Activated CD8-positive, alpha-beta memory T cell treated with anti-CD3 and anti-CD28 coated beads, Interleukin-2, amount 10 ng/mL, durations not matched to agents 7 days and 5 days (primary cell): ENCODE data around the gene PPP1R18. TPM values are rescaled to one million over a fixed set of nuclear protein-coding genes. Genes with fewer than 3 reads are reported as not detected.

Experiments used
- ATAC-seq: fragments of 150-1000 bp; cut with Tn5 transposase; one replicate; pipeline ENCODE4 v1.10.0; 2021; ENCODE audit warnings: moderate library complexity
- CTCF ChIA-PET: fragments of 350-600 bp; sonication (Branson Sonifier 250); formaldehyde crosslinking; loops from one replicate; lab custom pipeline; 2021; ENCODE audit warnings: antibody characterized with exemption; lab: Charles Lee
- DNase-seq: peaks from one replicate; pipeline ENCODE4 v3.0.0-alpha.2; 2020
- H3K27ac Mint-ChIP-seq: one replicate; pipeline ENCODE4 v1.8.0; 2021; ENCODE audit warnings: mild to moderate bottlenecking, mixed read lengths
- H3K27me3 Mint-ChIP-seq: one replicate; pipeline ENCODE4 v1.8.0; 2021; ENCODE audit warnings: mixed read lengths
- H3K36me3 Mint-ChIP-seq: one replicate; pipeline ENCODE4 v1.8.0; 2021; ENCODE audit warnings: mild to moderate bottlenecking, mixed read lengths
- H3K4me1 Mint-ChIP-seq: one replicate; pipeline ENCODE4 v1.8.0; 2021; ENCODE audit warnings: mixed read lengths
- H3K4me3 Mint-ChIP-seq: one replicate; pipeline ENCODE4 v1.8.0; 2021; ENCODE audit warnings: mild to moderate bottlenecking, moderate library complexity, mixed read lengths
- H3K9me3 Mint-ChIP-seq: one replicate; pipeline ENCODE4 v1.8.0; 2022; ENCODE audit warnings: low read depth, mixed read lengths
- total RNA-seq, 2 experiments: library from RNA; stranded (reverse); gene quantifications; one replicate each; pipeline ENCODE4 v1.2.3, GENCODE V29; 2021

Gene PPP1R18
- total RNA-seq, 2 experiments from 2014 or later: 257 to 293 TPM

DNA sequence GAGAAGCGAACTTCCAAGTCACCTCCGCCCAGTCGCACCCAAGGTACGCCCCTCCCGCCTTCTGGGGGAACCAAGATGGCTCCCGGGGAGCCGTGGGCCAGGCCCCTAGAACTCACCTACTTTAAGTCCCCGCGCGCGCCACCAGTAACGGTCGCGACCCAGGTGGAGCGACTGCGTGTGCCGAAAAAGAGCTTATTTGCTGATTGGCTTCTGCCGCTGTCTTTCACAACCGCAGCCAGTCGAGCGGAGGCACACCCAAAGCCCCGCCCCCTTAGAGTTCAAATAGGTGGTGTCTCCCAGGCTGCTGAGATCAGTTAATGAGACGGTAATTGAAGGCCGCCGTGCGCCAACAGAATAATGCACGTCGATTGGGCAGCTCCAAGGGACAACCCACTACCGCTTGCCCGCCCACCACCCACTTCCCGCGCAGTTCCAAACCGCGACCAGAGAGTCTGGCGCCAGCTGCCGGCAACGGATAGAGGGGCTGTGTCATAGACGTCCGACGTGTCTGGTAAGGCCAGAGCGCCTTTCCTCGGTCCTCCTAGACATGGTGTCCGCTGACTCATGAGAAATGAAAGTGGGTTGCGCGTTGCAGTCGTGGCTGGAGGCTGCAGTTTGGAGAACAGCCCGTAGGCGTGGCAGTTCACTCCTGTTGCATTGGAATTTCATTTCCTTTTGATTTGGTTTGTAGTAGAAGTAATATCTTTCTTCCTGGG is 30.8 kb upstream of the PPP1R18 start, which contains the start of gene MDC1:
Gene MDC1, minus strand, starts transcription at position 153 of the 716 bp plus-strand sequence. CDS start 2,106 bp downstream, outside the sequence.
- Mint-ChIP-seq H3K4me1 (peaks cover 51% of the 10 kb centered on the region), H3K27me3 (no peaks in the 10 kb centered on the region), H3K4me3 (peak within 1 kb of the TSS; percentile 99), H3K27ac (peak within 1 kb of the TSS; percentile 100), H3K9me3 (no peaks in the 10 kb centered on the region), H3K36me3 (peaks cover 57% of the 10 kb centered on the region)
- DNase-seq (peak; percentile 100), ATAC-seq (peak; percentile 79)
- CTCF ChIA-PET: interaction anchor here (0.7 to 32.1 kb wide), 8 partner anchors 13 to 235 kb away, joined by 3 to 936 read pairs (median 4); partner anchors contain the start of gene DHX16

DNA sequence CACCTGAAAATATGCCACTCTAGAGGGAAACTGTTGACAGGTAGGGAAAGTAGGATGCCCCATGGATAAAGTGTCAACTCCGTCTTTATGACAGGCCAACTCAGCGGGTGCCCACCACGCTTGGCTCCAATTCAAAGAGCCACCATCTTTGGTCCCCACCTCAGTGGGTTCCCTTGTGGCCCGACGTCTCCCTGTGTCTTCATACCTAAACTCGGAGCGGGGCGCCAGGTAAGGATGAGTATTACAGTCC is 30.4 kb upstream of the PPP1R18 start:
- ATAC-seq: no peak
- H3K4me3 Mint-ChIP-seq: peak overlapping the region; percentile 99
- no peaks in the 10 kb centered on the region for H3K9me3 Mint-ChIP-seq
- H3K27ac Mint-ChIP-seq: peak overlapping the region; percentile 100
- CTCF ChIA-PET: interaction anchor here (0.7 to 32.1 kb wide), 7 partner anchors 13 to 235 kb away, joined by 3 to 936 read pairs (median 5); partner anchors contain the start of gene DHX16
- no peak for DNase-seq
- no peaks in the 10 kb centered on the region for H3K27me3 Mint-ChIP-seq
- peaks cover 56% of the 10 kb centered on the region for H3K4me1 Mint-ChIP-seq
- H3K36me3 Mint-ChIP-seq: peaks cover 55% of the 10 kb centered on the region

DNA sequence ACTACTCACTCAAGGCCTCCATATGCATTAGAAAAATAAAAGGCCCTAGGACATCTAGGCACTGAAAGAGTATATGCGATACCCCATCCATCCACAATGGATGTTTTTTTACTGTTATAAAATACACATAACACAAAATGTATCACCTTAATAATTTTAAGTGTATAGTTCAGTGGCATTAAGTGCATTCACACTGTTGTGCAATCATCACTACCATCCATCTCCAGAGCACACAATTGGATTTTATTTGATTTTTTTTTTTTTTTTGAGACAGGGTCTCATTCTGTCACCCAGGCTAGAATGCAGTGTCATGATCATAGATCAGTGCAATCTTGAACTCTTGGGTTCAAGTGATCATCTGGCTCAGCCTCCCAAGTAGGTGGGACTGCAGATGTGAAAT is 27.8 kb upstream of the PPP1R18 start:
- peaks cover 53% of the 10 kb centered on the region for H3K36me3 Mint-ChIP-seq
- CTCF ChIA-PET: interaction anchor here (3.5 to 32.1 kb wide), 3 partner anchors 8 to 40 kb away, joined by 19 to 936 read pairs (median 21); partner anchors contain the start of genes DHX16 and NRM
- no peak overlapping the region for H3K27ac Mint-ChIP-seq
- H3K9me3 Mint-ChIP-seq: no peaks in the 10 kb centered on the region
- H3K4me1 Mint-ChIP-seq: peaks cover 67% of the 10 kb centered on the region
- DNase-seq (no peak), ATAC-seq (no peak)
- no peak overlapping the region for H3K4me3 Mint-ChIP-seq
- H3K27me3 Mint-ChIP-seq: no peaks in the 10 kb centered on the region

DNA sequence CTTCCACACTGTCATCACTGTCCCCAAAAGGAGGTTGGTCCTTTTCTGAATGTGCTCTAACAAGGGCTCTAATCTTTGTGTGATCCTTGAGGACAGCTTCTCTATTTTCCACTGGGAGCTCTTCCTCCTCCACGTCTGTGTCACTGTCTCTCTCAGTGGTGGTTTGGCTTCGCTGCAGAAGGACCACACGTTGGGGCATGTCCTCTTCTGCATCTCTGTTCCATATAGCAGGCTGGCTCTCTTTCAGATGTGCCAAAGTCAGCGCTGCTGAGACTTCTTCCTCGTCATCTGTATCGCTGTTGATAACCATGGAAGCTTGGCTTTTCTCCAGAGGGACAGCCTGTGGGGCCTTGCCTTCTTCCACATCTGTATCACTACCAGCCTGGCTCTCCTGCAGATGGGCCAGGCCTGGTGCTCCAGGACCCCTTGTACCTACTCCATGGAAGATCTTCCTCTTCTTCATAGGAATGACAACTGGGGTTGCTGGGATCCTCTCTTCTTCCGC is 26.0 kb upstream of the PPP1R18 start:
- H3K36me3 Mint-ChIP-seq: peaks cover 52% of the 10 kb centered on the region
- H3K27ac Mint-ChIP-seq: peak overlapping the region; percentile 90
- no peaks in the 10 kb centered on the region for H3K9me3 Mint-ChIP-seq
- peaks cover 56% of the 10 kb centered on the region for H3K4me1 Mint-ChIP-seq
- peak overlapping the region; percentile 53 for H3K4me3 Mint-ChIP-seq
- CTCF ChIA-PET: interaction anchor here (1.4 to 32.1 kb wide), 5 partner anchors 10 to 168 kb away, joined by 4 to 936 read pairs (median 19); partner anchors contain the start of genes DHX16 and NRM
- DNase-seq (no peak), ATAC-seq (no peak)
- no peaks in the 10 kb centered on the region for H3K27me3 Mint-ChIP-seq

DNA sequence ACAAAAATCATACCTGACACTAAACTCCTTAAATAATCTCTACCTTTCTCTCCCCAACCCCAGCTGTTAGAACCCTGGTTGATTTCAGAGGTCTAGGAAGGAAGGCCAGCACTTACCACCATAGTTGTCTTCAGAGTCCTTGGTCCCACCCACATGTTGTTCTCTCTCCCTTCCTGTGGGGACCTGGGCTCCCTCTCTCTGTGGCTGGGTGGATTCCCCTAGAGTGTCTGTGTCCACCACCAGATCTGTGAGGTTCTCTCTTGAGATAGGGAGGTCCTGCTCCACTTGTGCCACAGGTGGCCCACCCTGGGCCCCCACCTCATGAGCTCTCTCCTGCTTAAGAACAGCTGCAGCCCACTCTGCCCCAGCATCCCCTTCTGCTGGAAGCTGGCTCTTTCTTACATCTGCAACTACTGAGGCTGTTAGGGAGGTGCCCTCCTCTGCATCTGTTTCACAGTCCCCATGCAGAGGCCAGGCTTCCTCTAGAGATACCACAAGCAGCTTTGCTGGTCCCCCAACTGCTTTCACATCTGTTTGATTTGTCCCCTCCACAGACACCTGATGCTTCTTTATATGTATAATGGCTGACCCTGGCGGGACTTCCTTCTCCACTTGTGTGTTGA is 25.4 kb upstream of the PPP1R18 start:
- DNase-seq: peak; percentile 69
- H3K4me1 Mint-ChIP-seq: peaks cover 53% of the 10 kb centered on the region

DNA sequence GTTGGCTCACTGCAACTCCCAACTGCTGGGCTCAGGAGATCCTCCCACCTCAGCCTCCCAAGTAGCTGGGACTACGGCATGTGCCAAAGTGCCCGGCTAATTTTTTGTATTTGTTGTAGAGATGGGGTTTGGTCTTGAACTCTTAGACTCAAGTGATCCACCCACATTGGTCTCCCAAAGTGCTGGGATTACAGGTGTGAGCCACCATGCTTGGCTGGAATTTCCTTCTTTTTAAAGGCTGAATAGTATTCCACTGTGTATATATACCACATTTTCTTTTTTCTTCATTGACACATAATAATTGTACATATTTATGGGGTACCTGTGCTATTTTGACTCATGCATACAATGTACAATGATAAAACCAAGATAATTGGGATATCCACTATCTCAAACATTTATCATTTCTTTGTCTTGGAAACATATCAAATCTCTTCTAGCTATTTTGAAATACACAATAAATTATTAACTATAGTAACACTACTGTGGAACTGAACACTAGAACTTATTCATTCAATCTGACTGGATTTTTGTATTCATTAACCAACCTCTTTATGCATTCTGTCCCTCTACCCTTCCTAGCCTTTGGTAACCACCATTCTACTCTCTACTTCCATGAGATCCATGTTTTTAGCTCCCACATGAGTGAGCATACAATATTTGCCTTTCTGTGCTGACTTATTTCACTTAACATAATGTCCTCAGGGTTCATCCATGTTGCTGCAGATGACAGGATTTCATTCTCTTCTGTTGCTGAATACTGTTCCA is 22.8 kb upstream of the PPP1R18 start:
- DNase-seq (no peak), ATAC-seq (no peak)
- CTCF ChIA-PET: interaction anchor here (0.8 to 5.1 kb wide), 3 partner anchors 14 to 20 kb away, joined by 3 to 21 read pairs (median 3); partner anchors contain the start of gene NRM
- Mint-ChIP-seq H3K36me3 (peaks cover 39% of the 10 kb centered on the region), H3K4me1 (peaks cover 33% of the 10 kb centered on the region), H3K4me3 (no peak overlapping the region), H3K9me3 (no peaks in the 10 kb centered on the region), H3K27ac (peak overlapping the region; percentile 1), H3K27me3 (no peaks in the 10 kb centered on the region)

More for the DNA sequence above, 25.4 kb upstream of the PPP1R18 start:
- Mint-ChIP-seq H3K27me3 (no peaks in the 10 kb centered on the region), H3K4me3 (peak overlapping the region; percentile 53), H3K9me3 (no peaks in the 10 kb centered on the region), H3K36me3 (peaks cover 52% of the 10 kb centered on the region), H3K27ac (peak overlapping the region; percentile 90)
- CTCF ChIA-PET: interaction anchor here (0.8 to 32.1 kb wide), 8 partner anchors 7 to 167 kb away, joined by 3 to 936 read pairs (median 7); partner anchors contain the start of genes DHX16 and NRM
- ATAC-seq: peak; percentile 81

DNA sequence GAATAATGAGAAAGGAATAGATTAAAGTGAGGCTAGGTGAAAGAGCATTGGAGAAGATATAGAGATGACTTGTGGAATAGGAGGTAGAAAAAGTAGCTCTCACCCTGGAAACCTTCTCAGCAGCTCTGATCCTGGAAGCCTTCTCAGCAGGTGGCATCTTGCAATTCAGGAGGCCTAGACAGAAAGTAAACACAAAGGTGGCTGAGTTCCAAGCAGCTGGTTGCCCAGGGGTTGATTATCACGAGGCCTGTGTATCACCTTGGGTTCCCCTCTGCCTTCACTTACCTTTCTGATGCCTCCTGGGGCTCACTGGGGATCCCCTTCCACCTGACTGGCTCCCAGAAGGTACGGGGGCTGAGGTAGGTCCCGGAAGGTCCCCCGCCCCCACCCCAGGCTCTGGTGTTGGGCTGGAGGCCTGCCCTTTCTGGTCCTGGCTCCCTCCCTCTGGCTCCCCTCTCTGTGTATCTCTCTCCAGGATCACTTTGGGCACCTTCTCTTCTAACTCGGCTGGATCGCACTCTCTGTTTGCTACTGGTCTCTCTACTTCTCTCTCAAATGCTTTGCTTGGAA is 20.9 kb upstream of the PPP1R18 start:
- Mint-ChIP-seq H3K9me3 (no peaks in the 10 kb centered on the region), H3K27ac (no peak overlapping the region), H3K27me3 (no peaks in the 10 kb centered on the region), H3K4me1 (peaks cover 20% of the 10 kb centered on the region), H3K36me3 (peaks cover 31% of the 10 kb centered on the region), H3K4me3 (no peak overlapping the region)
- CTCF ChIA-PET: interaction anchor here (1.2 to 1.3 kb wide), 2 partner anchors 15 to 26 kb away, joined by 3 read pairs; no protein-coding TSS in a partner anchor
- DNase-seq (no peak), ATAC-seq (no peak)

DNA sequence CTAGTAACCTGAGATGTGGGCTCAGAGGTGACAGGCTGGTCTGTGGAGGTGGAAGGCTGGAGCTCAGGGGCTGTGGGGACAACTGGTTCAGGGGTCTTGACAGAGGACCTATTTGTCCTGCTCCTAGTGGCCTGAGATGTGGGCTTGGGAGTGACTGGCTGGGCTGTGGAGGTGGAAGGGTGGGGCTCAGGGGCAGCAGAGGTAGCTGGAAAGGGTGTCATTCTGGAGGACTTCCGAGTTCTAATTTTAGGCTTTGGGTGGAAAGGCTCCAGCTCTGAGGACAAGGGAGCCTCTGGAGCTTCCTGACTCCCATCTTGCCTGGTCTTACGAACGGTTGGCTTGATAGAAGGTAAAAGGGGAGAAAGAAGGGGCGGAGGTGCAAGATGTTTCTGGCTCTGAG is 19.2 kb upstream of the PPP1R18 start:
- Mint-ChIP-seq H3K4me1 (peaks cover 3% of the 10 kb centered on the region), H3K4me3 (no peak overlapping the region), H3K9me3 (no peaks in the 10 kb centered on the region), H3K27ac (no peak overlapping the region), H3K27me3 (no peaks in the 10 kb centered on the region), H3K36me3 (peaks cover 22% of the 10 kb centered on the region)
- DNase-seq (no peak), ATAC-seq (no peak)
- CTCF ChIA-PET: interaction anchor here (1.6 to 2.4 kb wide), 2 partner anchors 12 to 25 kb away, joined by 6 to 8 read pairs; partner anchors contain the start of gene MDC1

DNA sequence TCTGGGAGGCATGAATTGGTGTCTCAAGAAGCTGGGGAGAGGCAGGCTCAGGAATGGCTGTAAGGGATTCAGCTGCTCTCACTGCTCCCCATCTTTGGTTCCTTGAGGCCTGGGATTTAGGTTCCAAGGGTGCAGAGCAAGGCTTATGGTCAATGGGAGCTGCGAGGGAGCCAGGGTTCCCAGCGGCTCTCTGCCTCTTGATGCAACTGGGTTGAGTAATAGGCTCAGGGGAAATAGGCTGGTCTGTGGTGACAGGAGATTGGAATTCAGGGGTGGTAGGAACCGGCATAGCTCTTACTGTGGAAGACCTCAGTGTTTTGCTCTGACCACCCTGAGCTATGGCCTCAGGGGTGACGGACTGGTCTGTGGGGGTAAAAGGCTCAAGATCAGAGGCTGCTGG is 17.4 kb upstream of the PPP1R18 start:
- DNase-seq (no peak), ATAC-seq (no peak)
- Mint-ChIP-seq H3K27me3 (no peaks in the 10 kb centered on the region), H3K36me3 (peaks cover 23% of the 10 kb centered on the region), H3K9me3 (no peaks in the 10 kb centered on the region), H3K4me3 (no peak overlapping the region), H3K27ac (no peak overlapping the region), H3K4me1 (no peaks in the 10 kb centered on the region)
- CTCF ChIA-PET: interaction anchor here (1.0 to 2.4 kb wide), 6 partner anchors 14 to 27 kb away, joined by 3 to 8 read pairs (median 5); partner anchors contain the start of gene MDC1

DNA sequence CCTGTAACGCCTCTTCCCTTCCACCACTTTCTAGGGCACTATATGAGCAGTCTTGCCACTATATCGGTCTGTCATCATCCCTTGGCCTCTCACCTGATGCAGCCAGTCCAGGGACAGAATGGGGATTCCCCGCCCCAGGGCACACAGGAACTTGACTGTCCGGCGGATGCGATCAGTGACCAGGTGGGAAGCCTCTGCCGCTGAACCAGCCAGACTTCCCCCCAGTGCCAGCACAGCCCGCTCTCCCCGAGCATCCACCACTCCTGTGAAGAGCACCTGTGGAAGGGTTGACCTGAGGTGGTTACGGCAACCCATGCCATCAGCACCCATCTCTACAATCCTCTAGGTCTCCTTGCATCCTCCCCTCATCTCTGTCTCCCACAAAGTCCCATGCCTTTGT is 16.6 kb upstream of the PPP1R18 start:
- H3K27me3 Mint-ChIP-seq: no peaks in the 10 kb centered on the region
- H3K4me1 Mint-ChIP-seq: no peaks in the 10 kb centered on the region
- H3K9me3 Mint-ChIP-seq: no peaks in the 10 kb centered on the region
- no peak overlapping the region for H3K4me3 Mint-ChIP-seq
- CTCF ChIA-PET: interaction anchor here (1.0 to 2.4 kb wide), 5 partner anchors 11 to 28 kb away, joined by 3 to 8 read pairs (median 4); partner anchors contain the start of gene MDC1
- DNase-seq (no peak), ATAC-seq (no peak)
- H3K36me3 Mint-ChIP-seq: peaks cover 23% of the 10 kb centered on the region
- H3K27ac Mint-ChIP-seq: no peak overlapping the region

DNA sequence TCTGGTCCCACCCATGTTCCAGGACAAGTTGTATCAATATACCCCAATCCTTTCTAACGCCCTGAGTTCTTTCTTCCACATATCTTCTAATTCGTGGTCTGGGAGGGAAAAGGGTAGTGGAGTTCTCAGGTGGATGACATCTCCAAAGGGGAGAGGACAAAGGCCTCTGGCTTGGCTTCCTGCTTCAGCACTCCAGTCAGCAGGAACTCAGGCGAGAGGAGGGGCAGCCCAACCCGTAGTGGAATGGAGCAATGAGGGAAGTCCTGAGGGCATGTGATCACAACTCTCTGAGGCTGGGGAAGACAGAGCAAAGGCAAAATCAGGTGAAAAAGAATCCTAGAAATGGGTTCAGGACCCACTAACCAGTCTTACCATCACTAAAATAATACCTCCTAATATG is 13.9 kb upstream of the PPP1R18 start:
- Mint-ChIP-seq H3K4me3 (no peak overlapping the region), H3K9me3 (no peaks in the 10 kb centered on the region), H3K27ac (no peak overlapping the region), H3K36me3 (peaks cover 16% of the 10 kb centered on the region), H3K4me1 (no peaks in the 10 kb centered on the region), H3K27me3 (no peaks in the 10 kb centered on the region)
- CTCF ChIA-PET: interaction anchor here (1.5 kb wide), 1 partner anchor 21 kb away, joined by 4 read pairs; no protein-coding TSS in a partner anchor
- no peak for DNase-seq
- no peak for ATAC-seq

DNA sequence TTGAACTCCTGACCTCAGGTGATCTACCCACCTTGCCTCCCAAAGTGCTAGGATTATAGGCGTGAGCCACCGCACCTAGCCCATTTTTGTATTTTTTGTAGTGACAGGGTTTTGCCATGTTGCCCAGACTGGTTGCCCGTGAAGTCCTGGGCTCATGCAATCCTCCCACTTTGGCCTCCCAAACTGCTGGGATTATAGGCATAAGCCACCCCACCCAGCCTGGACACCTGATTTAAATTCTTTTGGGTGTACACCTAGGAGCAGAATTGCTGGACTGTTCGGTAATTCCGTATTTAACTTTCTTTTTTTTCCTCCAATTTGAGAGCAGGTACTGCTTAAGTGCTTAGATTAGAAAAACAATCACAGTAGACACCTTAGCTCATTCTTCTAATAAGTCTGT is 10.0 kb upstream of the PPP1R18 start:
- Mint-ChIP-seq H3K9me3 (no peaks in the 10 kb centered on the region), H3K4me1 (peaks cover 5% of the 10 kb centered on the region), H3K4me3 (no peak overlapping the region), H3K27ac (no peak overlapping the region), H3K27me3 (no peaks in the 10 kb centered on the region), H3K36me3 (peaks cover 5% of the 10 kb centered on the region)
- DNase-seq (no peak), ATAC-seq (no peak)
- CTCF ChIA-PET: interaction anchor here (1.2 to 1.5 kb wide), 3 partner anchors 9 to 15 kb away, joined by 3 to 4 read pairs (median 3); no protein-coding TSS in a partner anchor
